Chondrocyte (in vitro differentiated cells): Measurements from ENCODE around the gene PLIN3. TPM values are rescaled to one million over a fixed set of nuclear protein-coding genes. Genes with fewer than 3 reads are reported as not detected.
"Not testable (repeated sequence)": the region's sequence is repeated elsewhere in the genome, so short reads cannot be mapped to it uniquely, and the experiment has no call there.

Experiments used
- DNase-seq: peaks from one replicate; pipeline ENCODE4 v3.0.0; 2021; ENCODE audit warnings: mixed read lengths, low spot score
- H3K27ac Mint-ChIP-seq: one replicate; pipeline ENCODE4 v1.8.0; 2021; ENCODE audit warnings: mild to moderate bottlenecking, moderate library complexity, mixed read lengths; ENCODE audit not compliant: unreplicated experiment
- H3K27me3 Mint-ChIP-seq: 2 replicates; pipeline ENCODE4 v1.8.0; 2021; ENCODE audit warnings: low read depth, mixed read lengths
- H3K36me3 Mint-ChIP-seq: 2 replicates; pipeline ENCODE4 v1.8.0; 2021; ENCODE audit warnings: low read depth, mixed read lengths
- H3K4me1 Mint-ChIP-seq: 2 replicates; pipeline ENCODE4 v1.8.0; 2021; ENCODE audit warnings: low read depth, mild to moderate bottlenecking, mixed read lengths
- H3K4me3 Mint-ChIP-seq: one replicate; pipeline ENCODE4 v1.8.0; 2021; ENCODE audit warnings: mild to moderate bottlenecking, moderate library complexity, mixed read lengths; ENCODE audit not compliant: unreplicated experiment
- H3K9me3 Mint-ChIP-seq: 2 replicates; pipeline ENCODE4 v1.8.0; 2021; ENCODE audit warnings: low read depth, mixed read lengths
- total RNA-seq: library from RNA; stranded (reverse); gene quantifications from 3 replicates; pipeline ENCODE4 v1.2.1, GENCODE V29; 2021
- TF ChIP-seq, protein P1 (sequence below): fragments of 200-600 bp; sonication (generic); IDR thresholded peaks from 2 replicates; pipeline ENCODE4 v1.5.0; 2021; ENCODE audit warnings: antibody characterized with exemption, mild to moderate bottlenecking, moderate library complexity

Gene PLIN3
- total RNA-seq, 1 donor from 2014 or later, result 93.2 TPM

DNA sequence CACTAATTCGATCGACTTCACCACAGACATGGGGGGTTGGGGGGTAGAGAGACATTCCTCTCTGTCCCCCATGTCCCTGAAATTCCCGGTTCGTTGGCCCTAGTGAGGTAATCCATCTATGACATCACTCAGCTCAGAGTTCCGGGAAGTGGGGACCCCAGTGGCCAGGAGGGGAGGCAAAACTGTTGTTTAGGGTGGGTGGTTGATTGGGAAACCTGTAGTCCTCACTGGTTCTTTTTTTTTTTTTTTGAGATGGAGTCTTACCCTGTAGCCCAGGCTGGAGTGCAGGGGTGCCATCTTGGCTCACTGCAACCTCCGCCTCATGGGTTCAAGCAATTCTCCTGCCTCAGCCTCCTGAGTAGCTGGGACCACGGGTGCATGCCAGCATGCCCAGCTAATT is 35.3 kb upstream of the PLIN3 start, which contains the start of gene ARRDC5:
Gene ARRDC5 (minus strand): TSS at position 101 of the 400 bp plus-strand sequence. CDS start 71 bp downstream, at position 30.
- DNase-seq, result no peak
- H3K27ac Mint-ChIP-seq, result no peak within 1 kb of the TSS
- no peaks in the 10 kb centered on the region for H3K4me1 Mint-ChIP-seq
- H3K4me3 Mint-ChIP-seq, result no peak within 1 kb of the TSS
- H3K27me3 Mint-ChIP-seq, result no peaks in the 10 kb centered on the region
- no peaks in the 10 kb centered on the region for H3K9me3 Mint-ChIP-seq
- H3K36me3 Mint-ChIP-seq, result no peaks in the 10 kb centered on the region
- TF ChIP-seq, protein P1, sequence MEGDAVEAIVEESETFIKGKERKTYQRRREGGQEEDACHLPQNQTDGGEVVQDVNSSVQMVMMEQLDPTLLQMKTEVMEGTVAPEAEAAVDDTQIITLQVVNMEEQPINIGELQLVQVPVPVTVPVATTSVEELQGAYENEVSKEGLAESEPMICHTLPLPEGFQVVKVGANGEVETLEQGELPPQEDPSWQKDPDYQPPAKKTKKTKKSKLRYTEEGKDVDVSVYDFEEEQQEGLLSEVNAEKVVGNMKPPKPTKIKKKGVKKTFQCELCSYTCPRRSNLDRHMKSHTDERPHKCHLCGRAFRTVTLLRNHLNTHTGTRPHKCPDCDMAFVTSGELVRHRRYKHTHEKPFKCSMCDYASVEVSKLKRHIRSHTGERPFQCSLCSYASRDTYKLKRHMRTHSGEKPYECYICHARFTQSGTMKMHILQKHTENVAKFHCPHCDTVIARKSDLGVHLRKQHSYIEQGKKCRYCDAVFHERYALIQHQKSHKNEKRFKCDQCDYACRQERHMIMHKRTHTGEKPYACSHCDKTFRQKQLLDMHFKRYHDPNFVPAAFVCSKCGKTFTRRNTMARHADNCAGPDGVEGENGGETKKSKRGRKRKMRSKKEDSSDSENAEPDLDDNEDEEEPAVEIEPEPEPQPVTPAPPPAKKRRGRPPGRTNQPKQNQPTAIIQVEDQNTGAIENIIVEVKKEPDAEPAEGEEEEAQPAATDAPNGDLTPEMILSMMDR, result no peak

GRCh38 chr19:4900879-4901278 is 33.4 kb upstream of the PLIN3 start:
- H3K36me3 Mint-ChIP-seq, H3K4me1 Mint-ChIP-seq: not testable (repeated sequence)

DNA sequence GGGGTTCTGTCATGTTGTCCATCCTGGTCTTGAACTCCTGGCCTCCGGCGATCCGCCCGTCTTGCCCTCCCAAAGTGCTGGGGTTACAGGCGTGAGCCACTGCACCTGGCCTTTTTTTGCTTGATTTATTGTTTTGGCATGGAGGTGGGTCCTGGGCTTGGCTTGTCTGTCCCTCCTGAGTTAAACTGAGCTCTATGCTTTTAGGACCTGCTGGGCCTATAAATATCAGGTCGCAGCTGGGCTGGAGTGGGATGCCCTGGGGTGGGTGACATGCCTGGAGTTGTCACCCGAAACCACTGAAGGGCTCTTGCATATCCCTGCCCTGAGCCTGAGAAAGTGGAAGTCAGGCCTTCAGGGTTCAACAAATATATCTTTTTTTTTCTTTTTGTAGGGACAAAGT is 29.7 kb upstream of the PLIN3 start:
- no peaks in the 10 kb centered on the region for H3K4me1 Mint-ChIP-seq
- no peak overlapping the region for H3K4me3 Mint-ChIP-seq
- TF ChIP-seq, protein P1, result no peak
- no peak overlapping the region for H3K27ac Mint-ChIP-seq
- no peak for DNase-seq
- no peaks in the 10 kb centered on the region for H3K36me3 Mint-ChIP-seq
- no peaks in the 10 kb centered on the region for H3K9me3 Mint-ChIP-seq
- no peaks in the 10 kb centered on the region for H3K27me3 Mint-ChIP-seq

More at GRCh38 chr19:4900879-4901278, 33.4 kb upstream of the PLIN3 start:
- not testable (repeated sequence) for H3K9me3 Mint-ChIP-seq, H3K4me3 Mint-ChIP-seq, H3K27ac Mint-ChIP-seq, DNase-seq, H3K27me3 Mint-ChIP-seq

DNA sequence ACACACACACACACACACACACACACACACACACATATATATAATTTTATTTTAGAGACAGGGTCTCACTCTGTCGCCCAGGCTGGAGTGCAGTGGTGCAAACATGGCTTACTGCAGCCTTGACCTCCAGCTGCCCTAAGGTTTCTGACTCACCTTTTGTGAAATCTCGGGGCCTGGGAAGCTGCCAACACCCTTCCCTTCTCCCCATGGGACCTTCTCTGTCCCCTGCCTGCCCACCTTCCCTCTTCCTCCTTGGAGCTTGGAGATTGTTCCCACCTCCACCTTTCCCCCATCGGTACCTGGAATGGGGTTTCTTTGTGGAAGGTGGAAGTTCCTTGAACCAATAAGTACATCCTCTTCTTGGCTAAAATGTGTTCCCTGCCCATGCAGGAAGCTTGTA is 28.9 kb upstream of the PLIN3 start:
- TF ChIP-seq, protein P1, result no peak
- DNase-seq, result no peak

GRCh38 chr19:4892962-4893361 is 25.5 kb upstream of the PLIN3 start:
- H3K36me3 Mint-ChIP-seq, H3K27ac Mint-ChIP-seq, H3K4me1 Mint-ChIP-seq, H3K9me3 Mint-ChIP-seq, H3K27me3 Mint-ChIP-seq, DNase-seq, H3K4me3 Mint-ChIP-seq: not testable (repeated sequence)

More for the DNA sequence above, 28.9 kb upstream of the PLIN3 start:
- Mint-ChIP-seq H3K36me3 (no peaks in the 10 kb centered on the region), H3K27ac (no peak overlapping the region), H3K4me3 (no peak overlapping the region), H3K4me1 (no peaks in the 10 kb centered on the region), H3K27me3 (no peaks in the 10 kb centered on the region), H3K9me3 (no peaks in the 10 kb centered on the region)

DNA sequence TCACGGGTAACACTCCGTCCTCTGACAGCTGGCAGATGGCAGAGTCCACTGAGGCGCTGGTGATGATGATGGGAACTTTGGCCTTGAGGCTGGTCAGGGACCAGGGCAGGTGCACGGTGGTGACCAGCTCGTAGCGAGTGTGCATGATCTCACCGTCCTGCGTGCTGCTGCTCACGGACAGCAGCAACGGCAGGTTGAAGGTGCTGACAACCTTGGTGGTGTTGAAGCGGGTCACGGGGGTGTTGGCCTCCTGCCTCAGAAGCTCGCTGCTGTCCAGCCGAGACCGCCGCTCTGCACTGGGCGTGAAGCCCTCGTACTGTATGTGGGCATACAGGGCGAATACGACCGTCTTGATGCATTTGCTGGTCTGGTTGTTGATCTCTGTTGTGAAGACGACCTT is 23.6 kb upstream of the PLIN3 start:
- no peak overlapping the region for H3K27ac Mint-ChIP-seq
- no peaks in the 10 kb centered on the region for H3K9me3 Mint-ChIP-seq
- no peak overlapping the region for H3K4me3 Mint-ChIP-seq
- DNase-seq, result no peak
- no peaks in the 10 kb centered on the region for H3K4me1 Mint-ChIP-seq
- H3K27me3 Mint-ChIP-seq, result no peaks in the 10 kb centered on the region
- H3K36me3 Mint-ChIP-seq, result no peaks in the 10 kb centered on the region
- TF ChIP-seq, protein P1, result no peak
